ENCODE data around the gene KRTAP17-1.

GRCh38 chr17:41326173-41327145 lies 10.9 kb upstream of the KRTAP17-1 start:
- TF ChIP-seq POLR2A (IDR thresholded peaks at IDR 0.05), result no peak
- TF ChIP-seq CTCF (IDR thresholded peaks at IDR 0.05), result no peak
